Measurements from ENCODE around the gene C9orf152.
A peak's percentile ranks its signal among the peaks of the same experiment; 100 is the strongest.
"Not testable (repeated sequence)": the region's sequence is repeated elsewhere in the genome, so short reads cannot be mapped to it uniquely, and the experiment has no call there.

Gene C9orf152

GRCh38 chr9:110214090-110214489 is 6.1 kb upstream of the C9orf152 start:
- DNase-seq, result no peak

GRCh38 chr9:110213413-110214044 is 5.6 kb upstream of the C9orf152 start:
- no peak for DNase-seq

GRCh38 chr9:110207071-110207641 is 803 bp downstream of the C9orf152 start:
- DNase-seq, result peak; percentile 85

GRCh38 chr9:110206389-110206788 is 1.6 kb downstream of the C9orf152 start:
- DNase-seq, result peak; percentile 25

GRCh38 chr9:110205612-110206011 is 2.3 kb downstream of the C9orf152 start:
- DNase-seq, result not testable (repeated sequence)

GRCh38 chr9:110202232-110202631 is 5.7 kb downstream of the C9orf152 start:
- DNase-seq, result no peak

GRCh38 chr9:110199643-110200042 is 8.3 kb downstream of the C9orf152 start:
- no peak for DNase-seq

- no peak for DNase-seq
Observed at GRCh38 chr9:110198357-110198756, 9.6 kb downstream of the C9orf152 start.

- no peak for DNase-seq
Observed at GRCh38 chr9:110197330-110198187, 10.4 kb downstream of the C9orf152 start.

GRCh38 chr9:110196084-110196499 is 11.9 kb downstream of the C9orf152 start:
- not testable (repeated sequence) for DNase-seq

- no peak for DNase-seq
Observed at GRCh38 chr9:110192531-110193261, 15.3 kb downstream of the C9orf152 start.

- no peak for DNase-seq
Observed at GRCh38 chr9:110191615-110192014, 16.3 kb downstream of the C9orf152 start.

GRCh38 chr9:110189559-110190320 is 18.2 kb downstream of the C9orf152 start:
- DNase-seq, result no peak

GRCh38 chr9:110188991-110189390 is 19.0 kb downstream of the C9orf152 start:
- peak; percentile 75 for DNase-seq

- no peak for DNase-seq
Observed at GRCh38 chr9:110188101-110188500, 19.9 kb downstream of the C9orf152 start.

- DNase-seq, result no peak
Observed at GRCh38 chr9:110187126-110187525, 20.8 kb downstream of the C9orf152 start.

GRCh38 chr9:110186254-110186653 is 21.7 kb downstream of the C9orf152 start:
- no peak for DNase-seq

GRCh38 chr9:110185806-110186205 is 22.2 kb downstream of the C9orf152 start:
- DNase-seq, result no peak

GRCh38 chr9:110183208-110184145 is 24.5 kb downstream of the C9orf152 start:
- peak; percentile 94 for DNase-seq

GRCh38 chr9:110180511-110181434 is 27.2 kb downstream of the C9orf152 start:
- peak; percentile 53 for DNase-seq
